IMR-90 (cell line): Measurements from ENCODE around the gene LDLRAD3. TPM values are rescaled to one million over a fixed set of nuclear protein-coding genes. Genes with fewer than 3 reads are reported as not detected.
"Not testable (repeated sequence)": the region's sequence is repeated elsewhere in the genome, so short reads cannot be mapped to it uniquely, and the experiment has no call there.

Source experiments
- ATAC-seq: fragments of 200-7000 bp; cut with Tn5 transposase; 2 replicates; pipeline ENCODE4 v1.9.1; 2020; ENCODE audit warnings: low read depth, mild to moderate bottlenecking, moderate library complexity
- BruUV-seq: library from RNA; stranded (reverse); fragments of 400-500 nt; replicated peaks from 2 replicates; lab custom pipeline; 2021; lab: Mats Ljungman, UMichigan
- CTCF ChIA-PET: fragments of 300-600 bp; formaldehyde crosslinking; extraction: SDS; loops from one replicate; lab custom pipeline; 2021; ENCODE audit warnings: antibody characterized with exemption; lab: Yijun Ruan, JAX
- POLR2A ChIA-PET: fragments of 300-600 bp; sonication (Branson Sonifier 250); formaldehyde crosslinking; loops from one replicate; lab custom pipeline; 2022; ENCODE audit warnings: antibody characterized with exemption; ENCODE audit not compliant: unreplicated experiment; lab: Charles Lee
- DNase-seq: peaks from one replicate; pipeline ENCODE4 v3.0.0; 2013
- H2AFZ ChIP-seq: replicated peaks from 2 replicates; pipeline ENCODE3; 2013; ENCODE audit warnings: low read length, mild to moderate bottlenecking; ENCODE audit not compliant: poor library complexity
- H2AK5ac ChIP-seq: 2 replicates; pipeline ENCODE4 v1.6.1; 2013; ENCODE audit warnings: low read depth, low read length, inconsistent platforms
- H2AK9ac ChIP-seq: replicated peaks from 2 replicates; pipeline ENCODE3; 2013; ENCODE audit warnings: mild to moderate bottlenecking, low read depth, low read length, moderate library complexity; ENCODE audit not compliant: poor library complexity
- H2BK120ac ChIP-seq: 2 replicates; pipeline ENCODE4 v1.6.1; 2013; ENCODE audit warnings: low read depth, low read length, inconsistent platforms
- H2BK15ac ChIP-seq: 3 replicates; pipeline ENCODE4 v1.6.1; 2013; ENCODE audit warnings: low read depth, low read length, inconsistent platforms
- H2BK20ac ChIP-seq: 2 replicates; pipeline ENCODE4 v1.6.1; 2013; ENCODE audit warnings: low read depth, mild to moderate bottlenecking, inconsistent platforms, low read length, moderate library complexity
- H2BK5ac ChIP-seq: 2 replicates; pipeline ENCODE4 v1.6.1; 2013; ENCODE audit warnings: mild to moderate bottlenecking, low read depth, low read length, inconsistent platforms; ENCODE audit not compliant: poor library complexity, severe bottlenecking
- H3K14ac ChIP-seq: replicated peaks from 2 replicates; pipeline ENCODE4 v1.6.1; 2013; ENCODE audit warnings: low read depth, low read length, inconsistent platforms
- H3K18ac ChIP-seq: 2 replicates; pipeline ENCODE4 v1.6.1; 2013; ENCODE audit warnings: low read depth, low read length, control low read depth
- H3K23ac ChIP-seq: 2 replicates; pipeline ENCODE4 v1.6.1; 2013; ENCODE audit warnings: low read depth, low read length, inconsistent platforms
- H3K27ac ChIP-seq: 2 replicates; pipeline ENCODE4 v1.5.1; 2013; ENCODE audit warnings: mild to moderate bottlenecking, control low read depth, low read length; ENCODE audit not compliant: insufficient read depth
- H3K27me3 ChIP-seq: 2 replicates; pipeline ENCODE4 v1.6.1; 2013; ENCODE audit warnings: low read length; ENCODE audit not compliant: control insufficient read depth, insufficient read depth
- H3K36me3 ChIP-seq: 2 replicates; pipeline ENCODE4 v1.6.1; 2013; ENCODE audit warnings: low read length, mixed read lengths; ENCODE audit not compliant: control insufficient read depth, insufficient read depth
- H3K4ac ChIP-seq: 2 replicates; pipeline ENCODE4 v1.6.1; 2013; ENCODE audit warnings: low read depth, low read length, inconsistent platforms
- H3K4me1 ChIP-seq: 2 replicates; pipeline ENCODE4 v1.6.1; 2013; ENCODE audit warnings: low read length, mixed read lengths; ENCODE audit not compliant: control insufficient read depth, insufficient read depth
- H3K4me2 ChIP-seq: 2 replicates; pipeline ENCODE4 v1.6.1; 2013; ENCODE audit warnings: low read depth, mild to moderate bottlenecking, control low read depth, low read length, moderate library complexity
- H3K4me3 ChIP-seq: 2 replicates; pipeline ENCODE4 v1.5.1; 2013; ENCODE audit warnings: low read depth, mild to moderate bottlenecking, control low read depth, low read length, moderate library complexity; ENCODE audit not compliant: insufficient read depth
- H3K56ac ChIP-seq: 2 replicates; pipeline ENCODE4 v1.6.1; 2013; ENCODE audit warnings: low read length, inconsistent platforms; ENCODE audit not compliant: insufficient read depth; ENCODE audit errors: extremely low read depth
- H3K79me1 ChIP-seq, 2 experiments: 2 replicates each; pipeline ENCODE4 v1.6.1; 2013; ENCODE audit warnings: low read length in 2 of 2, inconsistent platforms in 1 of 2, low read depth in 1 of 2
- H3K9ac ChIP-seq: 2 replicates; pipeline ENCODE4 v1.6.1; 2013; ENCODE audit warnings: low read depth, low read length, control low read depth
- H3K9me1 ChIP-seq: 2 replicates; pipeline ENCODE4 v1.6.1; 2013; ENCODE audit warnings: low read length, inconsistent platforms; ENCODE audit not compliant: insufficient read depth
- H3K9me3 ChIP-seq: 2 replicates; pipeline ENCODE4 v1.6.1; 2013; ENCODE audit warnings: low read length; ENCODE audit not compliant: control insufficient read depth, insufficient read depth
- H4K20me1 ChIP-seq: 2 replicates; pipeline ENCODE4 v1.6.1; 2013; ENCODE audit warnings: low read length, inconsistent platforms; ENCODE audit not compliant: insufficient read depth
- H4K5ac ChIP-seq: 2 replicates; pipeline ENCODE4 v1.6.1; 2013; ENCODE audit warnings: mild to moderate bottlenecking, low read depth, low read length, control low read depth
- H4K8ac ChIP-seq, 2 experiments: 2 replicates each; pipeline ENCODE4 v1.6.1; 2013; ENCODE audit warnings: low read depth in 2 of 2, low read length in 2 of 2, control low read depth in 1 of 2, inconsistent platforms in 1 of 2
- H4K91ac ChIP-seq: 2 replicates; pipeline ENCODE4 v1.6.1; 2013; ENCODE audit warnings: low read depth, low read length, inconsistent platforms; ENCODE audit not compliant: insufficient read depth
- WGBS, 2 experiments: methylation state at CpG; one replicate each; pipeline versions ENCODE4 v1.1.5 to v1.1.7; 2013; ENCODE audit warnings: missing lambda C conversion rate in 2 of 2; ENCODE audit not compliant: insufficient read length in 1 of 2; ENCODE audit errors: extremely low coverage in 2 of 2; 5-methylcytosine and 5-hydroxymethylcytosine counted together
- dilution Hi-C: fragments of 300-500 bp; cut with HindIII; formaldehyde crosslinking; loops from one replicate; pipeline ENCODE4 v1.14.3; 2018; ENCODE audit warnings: low sequenced_read_pairs; ENCODE audit not compliant: unreplicated experiment
- in situ Hi-C: fragments of 300-500 bp; cut with MboI; formaldehyde crosslinking; loops from 3 replicates; pipeline ENCODE4 v1.14.3; 2019; ENCODE audit warnings: low sequenced_read_pairs, inconsistent platforms, mixed read lengths
- intact Hi-C: fragments of 100-400 bp; cut with micrococcal nuclease; formaldehyde crosslinking; loops from 2 replicates; pipeline ENCODE4 v1.10.0; 2022
- polyA plus RNA-seq, 3 experiments: library from polyadenylated mRNA; depleted of rRNA; stranded (reverse); fragments of >200 nt; gene quantifications; 2 replicates each; pipeline ENCODE4 v1.2.3, GENCODE V29; 2012; ENCODE audit warnings: low replicate concordance in 1 of 3
- total RNA-seq: library from RNA; depleted of rRNA; stranded (reverse); fragments of >200 nt; gene quantifications from 2 replicates; pipeline ENCODE4 v1.2.3, GENCODE V29; 2012

LDLRAD3 gene
- total and polyA plus RNA-seq, 2 of the 4 experiments (the other 2 are of a cell fraction) = 2.7 to 6.4 TPM

GRCh38 chr11:35912436-35912835 lies 31.4 kb upstream of the LDLRAD3 start:
- dilution Hi-C loops, H3K27ac ChIP-seq, H3K9ac ChIP-seq, H2BK15ac ChIP-seq, H3K9me3 ChIP-seq, H3K36me3 ChIP-seq, H3K56ac ChIP-seq, H4K5ac ChIP-seq, H3K27me3 ChIP-seq, H3K9me1 ChIP-seq, intact Hi-C loops, H2BK120ac ChIP-seq, CTCF ChIA-PET, in situ Hi-C loops, H3K23ac ChIP-seq, H4K20me1 ChIP-seq, BruUV-seq, H4K91ac ChIP-seq, ATAC-seq, H2AK5ac ChIP-seq, H2AK9ac ChIP-seq, H4K8ac ChIP-seq, H3K4me2 ChIP-seq, H2BK20ac ChIP-seq, POLR2A ChIA-PET, H3K18ac ChIP-seq, H3K4ac ChIP-seq, H3K14ac ChIP-seq, H3K79me1 ChIP-seq, H3K4me3 ChIP-seq, H2AFZ ChIP-seq, H3K4me1 ChIP-seq, DNase-seq, H2BK5ac ChIP-seq: not testable (repeated sequence)
- WGBS, 2 experiments = no CpG with 5 or more reads among the region's 7 CpGs
